Mononuclear cell (primary cell): ENCODE results near the gene UGT1A3. TPM values are rescaled to one million over a fixed set of nuclear protein-coding genes. Genes with fewer than 3 reads are reported as not detected.

Source experiments
- H3K27me3 ChIP-seq: 2 replicates; pipeline ENCODE4 v1.6.0; 2011; ENCODE audit warnings: low read length, control low read depth; ENCODE audit not compliant: insufficient read depth
- H3K4me1 ChIP-seq: 2 replicates; pipeline ENCODE4 v1.5.1; 2011; ENCODE audit warnings: mild to moderate bottlenecking, low read length, control low read depth; ENCODE audit not compliant: insufficient read depth
- H3K4me3 ChIP-seq: 2 replicates; pipeline ENCODE4 v1.5.1; 2011; ENCODE audit warnings: mild to moderate bottlenecking, low read length, moderate library complexity
- H3K9me3 ChIP-seq: 2 replicates; pipeline ENCODE4 v1.5.1; 2011; ENCODE audit warnings: low read depth, mild to moderate bottlenecking, control low read depth, low read length
- total RNA-seq: library from RNA; depleted of rRNA; stranded (reverse); fragments of >200 nt; gene quantifications from one replicate; pipeline ENCODE4 v1.2.3, GENCODE V29; 2012

Gene UGT1A3
- total RNA-seq, 1 donor, result not detected

- Histone ChIP-seq H3K9me3 (no peaks in the 10 kb centered on the region), H3K27me3 (no peaks in the 10 kb centered on the region), H3K4me1 (no peaks in the 10 kb centered on the region), H3K4me3 (no peak overlapping the region)
These were observed 78.5 kb downstream of the UGT1A3 start for GRCh38 chr2:233807215-233807865.

- Histone ChIP-seq H3K27me3 (no peaks in the 10 kb centered on the region), H3K9me3 (no peaks in the 10 kb centered on the region), H3K4me3 (no peak overlapping the region), H3K4me1 (no peaks in the 10 kb centered on the region)
These were observed 79.4 kb downstream of the UGT1A3 start for GRCh38 chr2:233807966-233808935.

- no peak overlapping the region for H3K4me3 ChIP-seq
- no peaks in the 10 kb centered on the region for H3K9me3 ChIP-seq
- no peaks in the 10 kb centered on the region for H3K27me3 ChIP-seq
These were observed 81.5 kb downstream of the UGT1A3 start for GRCh38 chr2:233810385-233810784.

GRCh38 chr2:233811087-233811486, 82.2 kb downstream of the UGT1A3 start:
- H3K27me3 ChIP-seq, result no peaks in the 10 kb centered on the region
- H3K4me1 ChIP-seq, result no peaks in the 10 kb centered on the region
- H3K4me3 ChIP-seq, result no peak overlapping the region
- H3K9me3 ChIP-seq, result no peaks in the 10 kb centered on the region

More at GRCh38 chr2:233810385-233810784, 81.5 kb downstream of the UGT1A3 start:
- H3K4me1 ChIP-seq, result no peaks in the 10 kb centered on the region

GRCh38 chr2:233811732-233812131, 82.9 kb downstream of the UGT1A3 start:
- Histone ChIP-seq H3K27me3 (no peaks in the 10 kb centered on the region), H3K9me3 (no peaks in the 10 kb centered on the region), H3K4me3 (no peak overlapping the region), H3K4me1 (no peaks in the 10 kb centered on the region)

GRCh38 chr2:233813236-233814055, 84.6 kb downstream of the UGT1A3 start:
- Histone ChIP-seq H3K9me3 (no peaks in the 10 kb centered on the region), H3K4me3 (no peak overlapping the region), H3K27me3 (no peaks in the 10 kb centered on the region), H3K4me1 (no peaks in the 10 kb centered on the region)

GRCh38 chr2:233814056-233814835, 85.4 kb downstream of the UGT1A3 start:
- no peaks in the 10 kb centered on the region for H3K9me3 ChIP-seq
- no peak overlapping the region for H3K4me3 ChIP-seq
- no peaks in the 10 kb centered on the region for H3K4me1 ChIP-seq
- no peaks in the 10 kb centered on the region for H3K27me3 ChIP-seq

GRCh38 chr2:233815861-233816260, 87.0 kb downstream of the UGT1A3 start:
- H3K4me1 ChIP-seq, result no peaks in the 10 kb centered on the region
- no peak overlapping the region for H3K4me3 ChIP-seq
- H3K9me3 ChIP-seq, result no peaks in the 10 kb centered on the region
- H3K27me3 ChIP-seq, result no peaks in the 10 kb centered on the region

- H3K27me3 ChIP-seq, result no peaks in the 10 kb centered on the region
- H3K4me3 ChIP-seq, result no peak overlapping the region
- no peaks in the 10 kb centered on the region for H3K4me1 ChIP-seq
- no peaks in the 10 kb centered on the region for H3K9me3 ChIP-seq
These were observed 87.5 kb downstream of the UGT1A3 start for GRCh38 chr2:233816334-233816733.

GRCh38 chr2:233816771-233817170, 87.9 kb downstream of the UGT1A3 start:
- Histone ChIP-seq H3K4me1 (no peaks in the 10 kb centered on the region), H3K9me3 (no peaks in the 10 kb centered on the region), H3K27me3 (no peaks in the 10 kb centered on the region), H3K4me3 (no peak overlapping the region)

- no peak overlapping the region for H3K4me3 ChIP-seq
- H3K4me1 ChIP-seq, result no peaks in the 10 kb centered on the region
- H3K27me3 ChIP-seq, result no peaks in the 10 kb centered on the region
- H3K9me3 ChIP-seq, result no peaks in the 10 kb centered on the region
These were observed 88.6 kb downstream of the UGT1A3 start for GRCh38 chr2:233817361-233817911.

- H3K4me1 ChIP-seq, result no peaks in the 10 kb centered on the region
- H3K4me3 ChIP-seq, result no peak overlapping the region
- no peaks in the 10 kb centered on the region for H3K9me3 ChIP-seq
- H3K27me3 ChIP-seq, result no peaks in the 10 kb centered on the region
These were observed 89.3 kb downstream of the UGT1A3 start for GRCh38 chr2:233817995-233818638.

GRCh38 chr2:233818639-233819621, 90.1 kb downstream of the UGT1A3 start:
- H3K9me3 ChIP-seq, result no peaks in the 10 kb centered on the region

More at GRCh38 chr2:233818639-233819621, 90.1 kb downstream of the UGT1A3 start:
- Histone ChIP-seq H3K4me1 (no peaks in the 10 kb centered on the region), H3K27me3 (no peaks in the 10 kb centered on the region), H3K4me3 (no peak overlapping the region)
